ENCODE data around the gene RERE. TPM values are rescaled to one million over a fixed set of nuclear protein-coding genes. Genes with fewer than 3 reads are reported as not detected.

The RERE gene
- total RNA-seq, 1 experiment from 2014 or later = 73.4 TPM

DNA sequence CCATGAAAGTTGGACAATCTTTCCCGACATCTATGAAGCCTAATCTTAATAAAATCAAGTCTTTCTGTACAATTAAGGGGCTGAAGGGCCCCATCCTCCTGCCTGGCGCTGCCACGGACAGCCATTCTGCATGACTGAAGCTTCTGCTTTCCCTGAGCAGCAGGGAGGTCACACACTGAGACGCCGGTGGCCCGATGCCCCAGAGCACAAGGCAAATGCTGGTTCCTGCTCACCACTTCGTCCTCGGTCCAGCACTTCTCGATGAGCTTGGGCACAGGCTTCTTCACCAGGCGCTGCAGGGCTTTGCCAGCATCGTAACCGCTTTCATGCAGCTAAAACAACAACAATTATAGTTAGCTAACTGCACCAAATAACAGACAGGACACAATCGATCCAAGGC is 351.7 kb downstream of the RERE start:
- TF ChIP-seq CTCF (conservative IDR thresholded peaks at IDR 0.05) (no peak), EZH2 (IDR thresholded peaks at IDR 0.05; ENCODE audit: low read depth) (no peak)
- no peak overlapping the region for H3K4me2 ChIP-seq
- no peaks in the 10 kb centered on the region for H3K79me2 ChIP-seq (ENCODE audit: low read depth)
- H4K20me1 ChIP-seq (ENCODE audit: insufficient read depth) = no peaks in the 10 kb centered on the region
- H3K9me2 ChIP-seq (ENCODE audit: insufficient read depth) = no peaks in the 10 kb centered on the region
- no peak overlapping the region for H3K4me3 ChIP-seq
- no peak for DNase-seq
- no peak overlapping the region for H2AFZ ChIP-seq
- no peaks in the 10 kb centered on the region for H3K27me3 ChIP-seq (ENCODE audit: insufficient read depth, low read depth)
- H3F3A ChIP-seq (ENCODE audit: insufficient read depth, low read depth) = no peaks in the 10 kb centered on the region
- intact Hi-C loops (cut with micrococcal nuclease; ENCODE audit: unreplicated experiment) = no loop called here
- CTCF ChIA-PET = interaction anchor here (0.6 to 1.2 kb wide), 2 partner anchors 81 to 260 kb away, joined by 3 read pairs; no protein-coding TSS in a partner anchor
- POLR2A ChIA-PET (ENCODE audit: unreplicated experiment) = no interaction called here
- no peaks in the 10 kb centered on the region for H3K9me3 ChIP-seq (ENCODE audit: insufficient read depth, low read depth)
- H3K36me3 ChIP-seq (ENCODE audit: low read depth) = no peaks in the 10 kb centered on the region
- H3K27ac ChIP-seq = no peak overlapping the region
- BruUV-seq (replicated peaks) = no TSS peak
- peaks cover 7% of the 10 kb centered on the region; the same call in 1 of the 2 replicates for H3K4me1 ChIP-seq (replicated peaks; ENCODE audit: insufficient read depth)

DNA sequence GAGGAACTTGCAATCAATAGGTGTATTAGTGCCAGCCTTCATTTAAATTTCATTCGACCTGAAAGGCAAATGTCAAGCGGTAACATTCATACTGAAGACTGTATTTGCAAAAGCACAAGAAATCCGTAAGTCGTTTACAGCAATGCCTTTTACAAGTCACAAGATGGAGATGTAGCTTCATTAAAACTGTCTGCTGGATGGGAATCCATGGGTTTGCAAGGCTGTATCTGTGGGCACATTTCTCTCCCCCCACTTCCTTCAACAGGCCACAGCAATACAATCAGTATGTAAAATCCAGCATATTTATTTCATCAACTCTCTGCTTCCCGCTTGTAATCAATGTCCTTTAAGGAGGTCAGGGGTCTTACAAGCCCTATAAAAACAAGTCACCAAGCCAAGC is 352.4 kb downstream of the RERE start:
- Histone ChIP-seq H3K36me3 (ENCODE audit: low read depth) (no peaks in the 10 kb centered on the region), H2AFZ (no peak overlapping the region), H3K9me2 (ENCODE audit: insufficient read depth) (no peaks in the 10 kb centered on the region), H3K27ac (no peak overlapping the region), H3K27me3 (ENCODE audit: insufficient read depth, low read depth) (no peaks in the 10 kb centered on the region), H3F3A (ENCODE audit: insufficient read depth, low read depth) (no peaks in the 10 kb centered on the region), H3K9me3 (ENCODE audit: insufficient read depth, low read depth) (no peaks in the 10 kb centered on the region), H3K4me3 (no peak overlapping the region), H3K4me2 (no peak overlapping the region), H3K4me1 (replicated peaks; ENCODE audit: insufficient read depth) (no peaks in the 10 kb centered on the region), H4K20me1 (ENCODE audit: insufficient read depth) (no peaks in the 10 kb centered on the region), H3K79me2 (ENCODE audit: low read depth) (no peaks in the 10 kb centered on the region)
- ChIA-PET CTCF (interaction anchor here (1.2 kb wide), 1 partner anchor 261 kb away, joined by 3 read pairs; no protein-coding TSS in a partner anchor), POLR2A (ENCODE audit: unreplicated experiment) (no interaction called here)
- no peak for DNase-seq
- BruUV-seq (replicated peaks) = no TSS peak
- intact Hi-C loops (cut with micrococcal nuclease; ENCODE audit: unreplicated experiment) = no loop called here
- no peak for TF ChIP-seq EZH2 (IDR thresholded peaks at IDR 0.05; ENCODE audit: low read depth)
- no peak for TF ChIP-seq CTCF (conservative IDR thresholded peaks at IDR 0.05)

- no peak overlapping the region for H3K4me2 ChIP-seq
- DNase-seq = no peak
- no TSS peak for BruUV-seq (replicated peaks)
- H3K27me3 ChIP-seq (ENCODE audit: insufficient read depth, low read depth) = no peaks in the 10 kb centered on the region
- no peak overlapping the region for H3K27ac ChIP-seq
- ChIA-PET CTCF (interaction anchor here (1.2 kb wide), 1 partner anchor 262 kb away, joined by 3 read pairs; no protein-coding TSS in a partner anchor), POLR2A (ENCODE audit: unreplicated experiment) (no interaction called here)
- no peak overlapping the region for H3K4me3 ChIP-seq
- no peaks in the 10 kb centered on the region for H3F3A ChIP-seq (ENCODE audit: insufficient read depth, low read depth)
- no peaks in the 10 kb centered on the region for H3K9me3 ChIP-seq (ENCODE audit: insufficient read depth, low read depth)
- no peak for TF ChIP-seq CTCF (conservative IDR thresholded peaks at IDR 0.05)
- TF ChIP-seq EZH2 (IDR thresholded peaks at IDR 0.05; ENCODE audit: low read depth) = no peak
- no peaks in the 10 kb centered on the region for H3K36me3 ChIP-seq (ENCODE audit: low read depth)
- intact Hi-C loops (cut with micrococcal nuclease; ENCODE audit: unreplicated experiment) = no loop called here
- H3K4me1 ChIP-seq (replicated peaks; ENCODE audit: insufficient read depth) = no peaks in the 10 kb centered on the region
- no peaks in the 10 kb centered on the region for H4K20me1 ChIP-seq (ENCODE audit: insufficient read depth)
- H3K79me2 ChIP-seq (ENCODE audit: low read depth) = no peaks in the 10 kb centered on the region
- H2AFZ ChIP-seq = no peak overlapping the region
- H3K9me2 ChIP-seq (ENCODE audit: insufficient read depth) = no peaks in the 10 kb centered on the region
Measured at GRCh38 chr1:8464377-8464776, 353.1 kb downstream of the RERE start.

Data from PC-9 (cell line).